ENCODE data around the gene CD8B. TPM values are rescaled to one million over a fixed set of nuclear protein-coding genes. Genes with fewer than 3 reads are reported as not detected.
"Not testable (repeated sequence)": the region's sequence is repeated elsewhere in the genome, so short reads cannot be mapped to it uniquely, and the experiment has no call there.

Gene CD8B
- polyA plus RNA-seq = 10 to 100 TPM in 1 of 3 donors, 1 to 10 TPM in 2; 1.7 to 21.0 (median 5.5) TPM

- not testable (repeated sequence) for H3K9me3 Mint-ChIP-seq; H3K27ac Mint-ChIP-seq; H3K4me1 Mint-ChIP-seq; H3K36me3 Mint-ChIP-seq; H3K27me3 Mint-ChIP-seq (ENCODE audit: low read depth in 3 of 3); DNase-seq
- H3K4me3 Mint-ChIP-seq = peak within 1 kb of the TSS in 2 of 5 donors; percentile 17 to 36
Observed at GRCh38 chr2:86861628-86862379, at the start of gene CD8B. TSS of gene CD8B (minus strand) at chr2:86861886. CDS start at chr2:86861865, 21 bp downstream.

- not testable (repeated sequence) for H3K4me1 Mint-ChIP-seq; H3K9me3 Mint-ChIP-seq; H3K27ac Mint-ChIP-seq; H3K27me3 Mint-ChIP-seq (ENCODE audit: low read depth in 3 of 3); H3K4me3 Mint-ChIP-seq; DNase-seq; H3K36me3 Mint-ChIP-seq
Observed at GRCh38 chr2:86905868-86906267, 44.2 kb upstream of the CD8B start.

GRCh38 chr2:86900687-86901086 is 39.0 kb upstream of the CD8B start:
- DNase-seq; H3K4me3 Mint-ChIP-seq; H3K36me3 Mint-ChIP-seq; H3K9me3 Mint-ChIP-seq; H3K4me1 Mint-ChIP-seq; H3K27ac Mint-ChIP-seq; H3K27me3 Mint-ChIP-seq (ENCODE audit: low read depth in 3 of 3): not testable (repeated sequence)

GRCh38 chr2:86886026-86886425 is 24.3 kb upstream of the CD8B start:
- not testable (repeated sequence) for H3K9me3 Mint-ChIP-seq; H3K27me3 Mint-ChIP-seq (ENCODE audit: low read depth in 3 of 3); H3K4me1 Mint-ChIP-seq; H3K4me3 Mint-ChIP-seq; H3K36me3 Mint-ChIP-seq; DNase-seq; H3K27ac Mint-ChIP-seq

GRCh38 chr2:86882865-86883264 is 21.2 kb upstream of the CD8B start:
- not testable (repeated sequence) for H3K27ac Mint-ChIP-seq, H3K4me3 Mint-ChIP-seq

GRCh38 chr2:86882118-86882665 is 20.5 kb upstream of the CD8B start:
- not testable (repeated sequence) for H3K9me3 Mint-ChIP-seq, H3K27ac Mint-ChIP-seq

More at GRCh38 chr2:86882865-86883264, 21.2 kb upstream of the CD8B start:
- H3K4me1 Mint-ChIP-seq; H3K27me3 Mint-ChIP-seq (ENCODE audit: low read depth in 3 of 3); H3K9me3 Mint-ChIP-seq; H3K36me3 Mint-ChIP-seq; DNase-seq: not testable (repeated sequence)

GRCh38 chr2:86878986-86879385 is 17.3 kb upstream of the CD8B start:
- not testable (repeated sequence) for H3K9me3 Mint-ChIP-seq; H3K4me3 Mint-ChIP-seq; H3K27me3 Mint-ChIP-seq (ENCODE audit: low read depth in 3 of 3); H3K4me1 Mint-ChIP-seq; H3K27ac Mint-ChIP-seq; H3K36me3 Mint-ChIP-seq; DNase-seq

More at GRCh38 chr2:86882118-86882665, 20.5 kb upstream of the CD8B start:
- not testable (repeated sequence) for H3K4me1 Mint-ChIP-seq; DNase-seq; H3K27me3 Mint-ChIP-seq (ENCODE audit: low read depth in 3 of 3); H3K4me3 Mint-ChIP-seq; H3K36me3 Mint-ChIP-seq

- not testable (repeated sequence) for H3K9me3 Mint-ChIP-seq; H3K4me3 Mint-ChIP-seq; DNase-seq; H3K27ac Mint-ChIP-seq; H3K4me1 Mint-ChIP-seq; H3K36me3 Mint-ChIP-seq; H3K27me3 Mint-ChIP-seq (ENCODE audit: low read depth in 3 of 3)
Observed at GRCh38 chr2:86870941-86871340, 9.3 kb upstream of the CD8B start.

GRCh38 chr2:86868895-86869468 is 7.3 kb upstream of the CD8B start:
- not testable (repeated sequence) for H3K4me3 Mint-ChIP-seq; H3K36me3 Mint-ChIP-seq; H3K9me3 Mint-ChIP-seq; H3K27ac Mint-ChIP-seq; H3K27me3 Mint-ChIP-seq (ENCODE audit: low read depth in 3 of 3); H3K4me1 Mint-ChIP-seq; DNase-seq

- not testable (repeated sequence) for H3K9me3 Mint-ChIP-seq; DNase-seq; H3K4me1 Mint-ChIP-seq; H3K27me3 Mint-ChIP-seq (ENCODE audit: low read depth in 3 of 3); H3K27ac Mint-ChIP-seq; H3K4me3 Mint-ChIP-seq; H3K36me3 Mint-ChIP-seq
Observed at GRCh38 chr2:86862380-86862703, 656 bp upstream of the CD8B start.

GRCh38 chr2:86861175-86861574 is 511 bp downstream of the CD8B start:
- H3K4me3 Mint-ChIP-seq = peak overlapping the region in 2 of 5 donors; percentile 17 to 36
- H3K27ac Mint-ChIP-seq; H3K27me3 Mint-ChIP-seq (ENCODE audit: low read depth in 3 of 3); H3K4me1 Mint-ChIP-seq; DNase-seq; H3K9me3 Mint-ChIP-seq; H3K36me3 Mint-ChIP-seq: not testable (repeated sequence)

- H3K27me3 Mint-ChIP-seq (ENCODE audit: low read depth in 3 of 3); H3K4me1 Mint-ChIP-seq; DNase-seq; H3K36me3 Mint-ChIP-seq; H3K27ac Mint-ChIP-seq; H3K9me3 Mint-ChIP-seq: not testable (repeated sequence)
- peak overlapping the region in 1 of 5 donors; percentile 17 for H3K4me3 Mint-ChIP-seq
Observed at GRCh38 chr2:86860573-86860972, 1.1 kb downstream of the CD8B start.

- not testable (repeated sequence) for H3K27ac Mint-ChIP-seq; DNase-seq; H3K4me3 Mint-ChIP-seq; H3K4me1 Mint-ChIP-seq; H3K36me3 Mint-ChIP-seq; H3K9me3 Mint-ChIP-seq; H3K27me3 Mint-ChIP-seq (ENCODE audit: low read depth in 3 of 3)
Observed at GRCh38 chr2:86857688-86858087, 4.0 kb downstream of the CD8B start.

GRCh38 chr2:86856498-86856897 is 5.2 kb downstream of the CD8B start:
- not testable (repeated sequence) for DNase-seq; H3K4me1 Mint-ChIP-seq; H3K27ac Mint-ChIP-seq; H3K27me3 Mint-ChIP-seq (ENCODE audit: low read depth in 3 of 3); H3K9me3 Mint-ChIP-seq; H3K36me3 Mint-ChIP-seq; H3K4me3 Mint-ChIP-seq

- H3K36me3 Mint-ChIP-seq; DNase-seq; H3K4me1 Mint-ChIP-seq; H3K27ac Mint-ChIP-seq; H3K4me3 Mint-ChIP-seq; H3K9me3 Mint-ChIP-seq; H3K27me3 Mint-ChIP-seq (ENCODE audit: low read depth in 3 of 3): not testable (repeated sequence)
Observed at GRCh38 chr2:86855981-86856380, 5.7 kb downstream of the CD8B start.

Data from immature natural killer cell (primary cell).